C4-2B (cell line): ENCODE results near the gene CAPNS2.

Source experiments
- H3K27ac ChIP-seq: fragments of 450-650 bp; 2 replicates; pipeline ENCODE4 v1.5.1; 2017
- CTCF ChIP-seq: fragments of 450-650 bp; conservative IDR thresholded peaks from 2 replicates; pipeline ENCODE4 v1.5.1; 2017; ENCODE audit warnings: mild to moderate bottlenecking
- ZFX ChIP-seq: fragments of 450-650 bp; IDR thresholded peaks from 2 replicates; pipeline ENCODE4 v1.6.1; 2017

The CAPNS2 gene

GRCh38 chr16:55574811-55575210 is 8.3 kb downstream of the CAPNS2 start:
- no peak overlapping the region for H3K27ac ChIP-seq
- TF ChIP-seq ZFX (no peak), CTCF (no peak)

GRCh38 chr16:55575496-55575895 is 9.0 kb downstream of the CAPNS2 start:
- H3K27ac ChIP-seq, result no peak overlapping the region
- TF ChIP-seq CTCF (no peak), ZFX (no peak)

- no peak overlapping the region for H3K27ac ChIP-seq
Observed at GRCh38 chr16:55576384-55576783, 9.9 kb downstream of the CAPNS2 start.

GRCh38 chr16:55577887-55578286 is 11.4 kb downstream of the CAPNS2 start:
- TF ChIP-seq CTCF (no peak), ZFX (no peak)
- H3K27ac ChIP-seq, result no peak overlapping the region

More at GRCh38 chr16:55576384-55576783, 9.9 kb downstream of the CAPNS2 start:
- TF ChIP-seq CTCF (no peak), ZFX (no peak)

- H3K27ac ChIP-seq, result no peak overlapping the region
- TF ChIP-seq CTCF (no peak), ZFX (no peak)
Observed at GRCh38 chr16:55585631-55586030, 19.1 kb downstream of the CAPNS2 start.

GRCh38 chr16:55588799-55589198 is 22.3 kb downstream of the CAPNS2 start:
- H3K27ac ChIP-seq, result no peak overlapping the region
- TF ChIP-seq CTCF (no peak), ZFX (no peak)

- TF ChIP-seq CTCF (no peak), ZFX (no peak)
Observed at GRCh38 chr16:55592306-55592705, 25.8 kb downstream of the CAPNS2 start.

More at GRCh38 chr16:55592306-55592705, 25.8 kb downstream of the CAPNS2 start:
- no peak overlapping the region for H3K27ac ChIP-seq
